Mucosa of descending colon (tissue), 3 donors: Measurements from ENCODE around the gene RHOT1. TPM values are rescaled to one million over a fixed set of nuclear protein-coding genes. Genes with fewer than 3 reads are reported as not detected.

Source experiments
- ATAC-seq: fragments of 200-7000 bp; cut with Tn5 transposase; one replicate; pipeline ENCODE4 v1.9.1; 2020; ENCODE audit warnings: mild to moderate bottlenecking, moderate library complexity
- DNase-seq, 3 donors: peaks; one replicate each; pipeline ENCODE4 v3.0.0-alpha.2; 2020
- H3K36me3 ChIP-seq: fragments of 200-600 bp; one replicate; pipeline ENCODE4 v1.8.0; 2021; ENCODE audit warnings: low read depth, mild to moderate bottlenecking
- H3K4me1 ChIP-seq: fragments of 200-600 bp; one replicate; pipeline ENCODE4 v1.8.0; 2021; ENCODE audit warnings: low read depth, mild to moderate bottlenecking
- H3K4me3 ChIP-seq: fragments of 200-600 bp; one replicate; pipeline ENCODE4 v1.8.0; 2021; ENCODE audit warnings: mild to moderate bottlenecking
- H3K9me3 ChIP-seq: fragments of 200-600 bp; one replicate; pipeline ENCODE4 v1.8.0; 2021; ENCODE audit warnings: mild to moderate bottlenecking
- CTCF ChIP-seq: fragments of 200-600 bp; IDR thresholded peaks from one replicate; pipeline ENCODE4 v1.8.0; 2022; ENCODE audit warnings: antibody characterized with exemption, mild to moderate bottlenecking
- intact Hi-C, 2 donors: fragments of 100-400 bp; cut with DNase I in 1 of 2; cut with micrococcal nuclease in 1 of 2; formaldehyde crosslinking; loops; one replicate each; pipeline versions ENCODE4 v1.11.0 to v1.11.1; 2022; cut with DNase I, micrococcal nuclease
- total RNA-seq, 3 donors: library from RNA; stranded (reverse); fragmentation: NEBNext Ultra II Directional in 2 of 3; extraction: Animal tissue kit (Norgen Biotek cat#: 25700) in 2 of 3; gene quantifications; one replicate each; pipeline versions ENCODE4 v1.2.1 to v1.2.4, GENCODE V29; 2021 to 2023
- donor health status: DM: no; HTN: no; CAD: no; lungs with moderate emphysema.
- donor health status: DM: no; HTN: no; CAD: no.
- donor health status: DM: no; HTN: yes; CAD: no.

RHOT1 gene
- total RNA-seq, 3 donors from 2014 or later, result 21.2 to 48.6 (median 21.4) TPM

GRCh38 chr17:32158870-32159585 lies 16.7 kb downstream of the RHOT1 start:
- Histone ChIP-seq H3K36me3 (no peaks in the 10 kb centered on the region), H3K4me1 (no peaks in the 10 kb centered on the region), H3K9me3 (no peaks in the 10 kb centered on the region), H3K4me3 (no peak overlapping the region)
- ATAC-seq (no peak), DNase-seq (no peak)
- no peak for TF ChIP-seq CTCF
- intact Hi-C loops, result no loop called here

- intact Hi-C loops, result no loop called here
- Histone ChIP-seq H3K4me1 (no peaks in the 10 kb centered on the region), H3K36me3 (no peaks in the 10 kb centered on the region), H3K4me3 (no peak overlapping the region), H3K9me3 (no peaks in the 10 kb centered on the region)
- DNase-seq (no peak), ATAC-seq (no peak)
- no peak for TF ChIP-seq CTCF
These were observed 17.5 kb downstream of the RHOT1 start for GRCh38 chr17:32159586-32160438.

DNA sequence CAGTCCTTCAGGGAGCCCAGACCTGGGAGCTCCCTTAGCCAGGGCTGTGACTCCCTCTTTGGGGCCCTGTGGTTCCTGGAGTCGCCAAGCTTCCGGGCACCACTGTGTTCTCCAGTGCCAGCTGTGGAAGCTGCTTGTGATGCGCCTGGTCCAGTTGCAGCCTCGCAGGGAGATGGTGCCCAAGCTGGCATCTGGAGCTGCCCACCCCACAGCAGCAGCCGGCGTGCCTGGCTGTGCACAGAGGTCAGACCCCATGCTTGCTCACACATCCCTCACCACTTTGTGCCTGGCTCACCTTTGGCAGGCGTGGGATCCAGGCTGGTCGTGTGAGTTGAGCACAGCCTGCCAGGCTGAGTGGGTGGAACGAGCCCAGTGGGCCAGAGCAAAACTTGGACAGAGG lies 18.2 kb downstream of the RHOT1 start:
- H3K9me3 ChIP-seq, result no peaks in the 10 kb centered on the region
- no peaks in the 10 kb centered on the region for H3K4me1 ChIP-seq
- no peak for TF ChIP-seq CTCF
- no peak for DNase-seq
- no peak overlapping the region for H3K4me3 ChIP-seq
- H3K36me3 ChIP-seq, result no peaks in the 10 kb centered on the region
- ATAC-seq, result no peak
- intact Hi-C loops, result no loop called here

DNA sequence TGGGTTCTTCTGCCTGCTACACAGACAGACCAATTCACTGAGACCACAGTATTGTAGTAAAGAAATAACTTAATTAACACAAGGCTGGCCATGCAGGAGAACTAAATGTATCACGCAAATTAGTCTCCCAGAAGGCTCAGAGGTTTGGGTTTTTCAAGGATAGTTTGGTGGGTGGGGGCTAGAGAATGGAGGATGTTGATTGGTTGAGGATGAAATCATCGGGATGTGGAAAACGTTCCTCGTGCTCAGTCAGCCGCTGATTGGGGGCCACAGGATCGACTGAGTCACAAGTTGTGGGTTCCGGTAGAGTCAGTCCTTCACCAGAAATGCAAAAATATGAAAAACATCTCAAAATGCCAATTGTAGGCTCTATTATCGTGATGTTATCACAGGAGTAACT lies 18.7 kb downstream of the RHOT1 start:
- DNase-seq (no peak), ATAC-seq (no peak)
- H3K4me3 ChIP-seq, result no peak overlapping the region
- no peak for TF ChIP-seq CTCF
- no peaks in the 10 kb centered on the region for H3K9me3 ChIP-seq
- H3K36me3 ChIP-seq, result no peaks in the 10 kb centered on the region
- no peaks in the 10 kb centered on the region for H3K4me1 ChIP-seq
- intact Hi-C loops, result no loop called here

DNA sequence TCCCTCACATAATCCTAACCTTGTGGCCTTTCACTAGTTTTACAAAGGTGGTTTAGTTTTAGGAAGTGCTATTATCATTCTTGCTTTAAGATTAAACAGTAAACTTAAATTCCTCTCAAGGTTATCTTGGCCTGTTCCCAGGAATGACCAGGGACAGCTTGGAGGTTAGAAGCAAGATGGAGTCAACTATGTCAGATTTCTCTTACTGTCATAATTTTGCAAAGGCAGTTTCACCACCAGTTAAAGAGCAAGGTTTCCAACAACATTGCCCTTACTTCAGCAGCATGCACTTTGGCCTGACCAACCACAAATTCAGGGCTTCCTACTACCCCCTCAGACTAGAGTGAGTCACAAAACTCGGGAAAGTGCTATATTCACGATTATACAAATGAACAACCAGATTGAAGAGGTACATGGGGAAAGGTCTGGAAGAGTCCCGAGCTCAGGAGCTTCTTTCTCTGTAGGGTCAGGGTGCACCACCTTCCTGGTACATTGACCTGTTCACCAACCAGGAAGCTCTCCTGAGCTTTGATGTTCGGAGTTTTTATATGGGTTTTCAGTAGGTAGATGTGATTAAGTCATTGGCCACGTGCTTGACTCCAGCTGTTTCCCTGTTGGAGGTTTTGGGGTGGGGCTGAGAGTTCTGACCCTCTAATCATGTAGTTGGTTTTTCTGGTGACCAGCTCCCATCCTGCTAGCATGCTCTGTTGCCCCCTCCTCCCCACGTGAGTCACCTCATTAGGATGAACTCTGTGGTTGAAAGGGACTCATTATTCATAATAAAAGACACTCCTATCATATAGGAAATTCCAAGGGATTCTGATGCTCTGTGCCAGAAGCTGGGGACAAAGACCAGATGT lies 19.4 kb downstream of the RHOT1 start:
- H3K9me3 ChIP-seq, result peaks cover 5% of the 10 kb centered on the region
- DNase-seq (peak in 1 of 3 donors; percentile 12), ATAC-seq (peak; percentile 87)
- H3K4me3 ChIP-seq, result no peak overlapping the region
- no peaks in the 10 kb centered on the region for H3K36me3 ChIP-seq
- H3K4me1 ChIP-seq, result no peaks in the 10 kb centered on the region
- TF ChIP-seq CTCF, result no peak
- intact Hi-C loops, result no loop called here
